Fibroblast of peridontal ligament (primary cell): Measurements from ENCODE around the gene SYF2.
"Not testable (repeated sequence)": the region's sequence is repeated elsewhere in the genome, so short reads cannot be mapped to it uniquely, and the experiment has no call there.

ENCODE experiments used
- DNase-seq: peaks from one replicate; pipeline ENCODE4 v3.0.0-alpha.2; 2010; ENCODE audit errors: extremely low read depth

The SYF2 gene

DNA sequence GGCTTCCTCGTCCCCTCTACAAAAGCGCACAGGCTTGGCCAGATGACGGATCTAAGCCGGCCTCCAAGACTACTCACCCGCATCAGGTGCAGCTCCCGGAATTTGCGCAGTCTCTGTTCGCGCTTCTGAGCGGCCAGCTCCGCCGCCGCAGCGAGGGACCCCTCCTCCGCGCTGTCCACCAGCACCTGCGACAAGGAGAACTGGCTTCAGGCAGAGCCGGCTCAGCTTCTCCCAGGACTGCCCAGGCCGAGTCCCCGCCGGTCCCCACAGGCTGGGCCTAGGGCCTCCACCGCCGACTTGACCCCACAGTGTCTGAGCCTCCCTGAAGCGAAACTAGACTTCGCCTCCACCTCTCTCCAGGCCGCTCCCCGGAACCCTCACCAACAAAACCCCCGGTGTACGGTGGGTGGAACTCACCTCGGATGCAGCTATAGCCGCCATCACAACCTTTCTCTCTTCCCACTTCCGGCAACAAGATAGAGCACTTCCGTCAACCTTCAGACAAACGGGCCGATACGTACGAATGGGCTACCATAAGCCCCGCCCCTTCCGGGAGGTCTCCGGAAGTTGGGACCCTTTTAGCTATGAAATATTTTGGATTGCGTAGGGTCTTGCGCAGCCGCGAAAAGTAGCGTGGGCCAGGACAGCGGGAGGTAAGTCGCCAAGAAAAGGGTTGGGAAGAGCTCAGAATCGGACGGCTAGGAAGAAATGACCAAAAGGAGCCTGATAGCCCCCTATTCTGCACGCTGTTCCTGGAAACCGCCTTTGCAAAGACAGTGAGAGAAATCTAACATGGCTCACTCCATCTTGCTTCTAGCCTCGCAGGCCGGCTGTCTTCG lies at the start of gene SYF2:
Gene SYF2 (minus strand): TSS at position 476 of the 839 bp plus-strand sequence. CDS start 35 bp downstream, at position 441.
- DNase-seq = peak; percentile 94

DNA sequence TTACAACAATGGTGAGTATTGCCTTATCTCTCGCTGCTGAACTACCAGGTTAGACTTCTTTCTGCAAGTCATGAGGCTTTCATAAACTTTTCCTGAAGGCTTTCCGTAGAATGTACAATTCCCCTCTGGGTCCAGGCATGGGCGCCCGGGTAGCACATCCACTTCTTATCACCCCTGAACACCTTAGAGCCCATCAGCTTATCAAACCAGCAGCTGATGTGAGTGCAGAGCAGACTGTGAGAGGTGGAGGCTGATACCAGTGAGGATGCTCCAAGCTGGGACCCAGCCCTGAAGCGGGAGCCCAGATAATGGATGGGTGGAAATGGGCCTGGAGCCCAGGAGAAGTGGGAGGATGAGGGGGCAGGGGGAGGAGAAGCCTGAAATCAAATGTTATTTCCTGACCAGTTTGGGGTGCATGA lies 47.4 kb upstream of the SYF2 start:
- DNase-seq = not testable (repeated sequence)

DNA sequence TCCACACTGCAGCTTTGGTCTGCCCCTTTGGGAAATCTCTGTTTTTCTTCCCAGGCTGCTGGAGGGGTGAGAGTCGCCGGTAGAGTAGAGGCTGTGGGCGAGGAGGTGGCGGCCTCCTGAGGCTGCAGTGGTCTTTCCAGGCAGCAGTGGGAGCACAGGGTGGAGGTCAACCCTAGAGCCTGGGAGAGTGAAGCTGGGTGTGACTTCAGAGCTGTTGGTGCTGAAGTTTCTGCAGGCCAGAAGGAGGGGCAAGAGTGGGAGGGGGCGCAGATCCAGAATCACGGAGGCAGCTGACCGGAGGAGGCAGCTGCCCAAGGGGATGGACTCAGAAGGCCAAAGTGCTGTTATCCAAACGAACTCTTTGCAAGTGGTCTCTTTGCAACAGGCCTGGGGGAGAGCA lies 46.5 kb upstream of the SYF2 start:
- DNase-seq = not testable (repeated sequence)

DNA sequence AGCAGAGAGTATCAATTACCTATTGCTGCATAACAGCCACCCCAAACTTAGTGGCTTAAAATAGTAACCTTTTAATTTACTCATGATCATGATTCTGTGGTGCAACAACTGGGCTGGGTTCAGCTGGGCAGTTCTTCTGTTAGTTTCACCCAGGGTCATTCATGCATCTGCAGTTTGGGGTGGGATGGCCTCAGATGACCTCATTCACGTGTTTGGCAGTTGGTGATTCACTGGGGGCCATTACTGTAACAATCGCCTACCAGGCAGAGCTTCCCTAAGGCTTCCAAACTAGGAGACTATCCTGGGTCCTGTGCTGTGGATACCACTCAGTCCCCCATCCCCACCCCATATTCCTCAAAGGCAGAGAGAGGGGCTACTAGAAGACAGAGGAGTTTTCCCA lies 46.1 kb upstream of the SYF2 start:
- not testable (repeated sequence) for DNase-seq

DNA sequence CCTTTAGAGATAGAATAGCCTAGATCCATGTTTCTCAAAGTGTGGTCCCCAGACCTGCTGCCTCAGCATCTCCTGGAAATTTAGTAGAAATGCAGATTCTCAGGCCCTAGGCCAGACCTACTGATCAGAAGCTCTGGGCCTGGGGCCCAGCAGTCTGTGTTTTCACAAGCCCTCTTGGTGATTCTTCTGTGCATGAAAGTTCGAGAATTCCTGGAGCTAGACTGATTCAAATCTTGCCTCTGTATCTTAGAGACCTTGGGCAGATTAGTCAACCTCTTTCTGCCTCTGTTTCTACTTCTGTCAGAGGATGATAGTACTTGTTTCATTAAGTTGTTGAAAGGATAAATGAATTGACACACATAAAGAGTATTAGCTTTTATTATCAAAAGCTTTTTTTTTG lies 45.0 kb upstream of the SYF2 start:
- not testable (repeated sequence) for DNase-seq

DNA sequence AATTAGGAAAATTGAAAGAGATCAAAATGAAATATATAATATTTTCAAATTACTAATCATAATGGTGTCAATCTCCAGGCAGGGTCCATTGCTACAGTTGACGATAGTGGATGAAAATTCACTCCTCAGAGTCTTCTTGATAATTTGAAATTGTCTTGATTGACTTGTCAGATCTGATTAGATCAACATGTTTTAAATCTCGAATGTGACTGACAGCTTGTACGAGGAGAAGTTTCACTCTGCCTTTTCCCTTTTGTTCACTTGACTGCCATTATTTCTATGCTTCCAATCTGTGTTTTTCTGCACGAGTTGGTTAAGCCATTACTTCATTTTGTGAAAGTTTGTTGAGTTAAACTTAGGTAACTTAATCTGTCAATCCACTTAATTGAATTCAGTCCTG lies 43.3 kb upstream of the SYF2 start:
- DNase-seq = not testable (repeated sequence)

DNA sequence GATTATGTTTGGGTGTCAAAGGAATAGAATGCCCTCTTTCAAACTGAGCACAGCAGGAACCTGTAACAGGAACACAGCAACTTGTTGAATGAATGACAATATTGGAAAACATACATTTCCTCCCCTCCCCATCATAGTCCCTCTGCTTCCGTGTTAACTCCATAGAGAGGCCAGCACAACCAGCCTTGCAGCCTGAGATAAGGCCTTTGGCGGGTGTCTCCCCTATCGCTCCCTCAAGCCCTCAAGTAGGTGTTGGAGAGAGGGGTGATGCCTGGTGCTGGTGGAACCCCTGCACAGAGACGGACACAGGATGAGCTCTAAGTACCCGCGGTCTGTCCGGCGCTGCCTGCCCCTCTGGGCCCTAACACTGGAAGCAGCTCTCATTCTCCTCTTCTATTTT lies 39.9 kb upstream of the SYF2 start, which contains the start of gene RHD:
Gene RHD (plus strand): TSS at position 272 of the 400 bp plus-strand sequence. CDS start 39 bp downstream, at position 311.
- DNase-seq = not testable (repeated sequence)

DNA sequence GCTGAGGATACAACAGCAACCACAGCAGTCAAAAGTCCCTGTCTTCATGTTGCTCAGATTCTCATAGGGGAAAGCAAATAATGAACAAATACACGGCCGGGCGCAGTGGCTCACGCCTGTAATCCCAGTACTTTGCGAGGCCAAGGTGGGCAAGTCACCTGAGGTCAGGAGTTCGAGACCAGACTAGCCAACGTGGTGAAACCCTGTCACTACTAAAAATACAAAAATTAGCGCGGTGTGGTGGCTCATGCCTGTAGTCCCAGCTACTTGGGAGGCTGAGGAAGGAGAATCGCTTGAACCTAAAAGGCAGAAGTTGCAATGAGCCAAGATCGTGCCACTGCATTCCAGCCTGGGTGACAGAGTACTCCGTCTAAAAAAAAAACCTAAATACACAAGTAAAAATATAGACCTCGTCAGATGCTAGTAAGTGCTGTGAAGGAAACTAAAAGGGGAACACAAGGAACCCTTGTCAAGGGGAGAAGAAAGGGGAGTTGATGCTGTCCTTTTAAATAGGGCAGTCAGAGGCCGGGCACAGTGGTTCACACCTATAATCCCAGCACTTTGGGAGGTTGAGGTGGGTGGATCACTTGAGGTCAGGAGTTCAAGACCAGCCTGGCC lies 36.0 kb upstream of the SYF2 start:
- not testable (repeated sequence) for DNase-seq

DNA sequence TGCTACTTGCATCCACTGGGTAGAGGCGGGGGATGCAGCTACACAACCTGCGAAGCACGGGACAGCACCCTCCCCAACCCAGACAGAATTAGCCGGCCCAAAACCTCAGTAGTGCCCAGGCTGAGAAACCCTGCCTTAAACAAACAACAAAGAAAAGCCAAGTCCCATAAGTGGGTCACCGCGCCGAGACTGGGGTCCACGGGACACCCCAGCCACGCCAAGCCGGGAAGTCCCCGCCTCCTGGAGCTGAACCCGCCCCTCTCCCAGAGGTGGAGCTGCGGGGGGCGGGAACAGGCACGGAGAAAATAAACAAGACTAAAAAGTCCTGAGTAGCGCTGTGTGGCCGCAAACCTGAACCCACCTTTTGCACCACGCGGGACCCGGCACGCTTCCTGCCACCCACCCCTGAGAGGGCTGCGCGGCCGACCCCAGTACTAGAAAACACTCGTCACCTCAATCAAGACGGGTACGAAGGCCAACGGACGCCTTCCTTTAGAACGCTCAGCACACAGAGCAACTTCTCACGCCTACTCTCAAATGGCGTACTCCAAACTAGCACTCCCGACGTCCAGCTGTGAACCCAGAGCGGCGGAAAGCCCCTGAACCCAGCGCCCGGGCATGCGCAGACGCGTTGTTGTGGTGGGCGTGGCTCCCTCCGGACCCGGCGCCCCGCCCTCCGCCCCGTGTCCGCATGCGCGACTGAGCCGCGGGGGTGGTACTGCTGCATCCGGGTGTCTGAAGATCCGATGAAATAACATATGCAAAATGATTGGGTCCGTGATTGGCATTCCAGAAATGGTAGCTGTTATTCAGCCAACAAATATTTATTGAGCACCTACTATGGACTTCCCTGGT lies 35.2 kb upstream of the SYF2 start:
- DNase-seq = peak; percentile 65

DNA sequence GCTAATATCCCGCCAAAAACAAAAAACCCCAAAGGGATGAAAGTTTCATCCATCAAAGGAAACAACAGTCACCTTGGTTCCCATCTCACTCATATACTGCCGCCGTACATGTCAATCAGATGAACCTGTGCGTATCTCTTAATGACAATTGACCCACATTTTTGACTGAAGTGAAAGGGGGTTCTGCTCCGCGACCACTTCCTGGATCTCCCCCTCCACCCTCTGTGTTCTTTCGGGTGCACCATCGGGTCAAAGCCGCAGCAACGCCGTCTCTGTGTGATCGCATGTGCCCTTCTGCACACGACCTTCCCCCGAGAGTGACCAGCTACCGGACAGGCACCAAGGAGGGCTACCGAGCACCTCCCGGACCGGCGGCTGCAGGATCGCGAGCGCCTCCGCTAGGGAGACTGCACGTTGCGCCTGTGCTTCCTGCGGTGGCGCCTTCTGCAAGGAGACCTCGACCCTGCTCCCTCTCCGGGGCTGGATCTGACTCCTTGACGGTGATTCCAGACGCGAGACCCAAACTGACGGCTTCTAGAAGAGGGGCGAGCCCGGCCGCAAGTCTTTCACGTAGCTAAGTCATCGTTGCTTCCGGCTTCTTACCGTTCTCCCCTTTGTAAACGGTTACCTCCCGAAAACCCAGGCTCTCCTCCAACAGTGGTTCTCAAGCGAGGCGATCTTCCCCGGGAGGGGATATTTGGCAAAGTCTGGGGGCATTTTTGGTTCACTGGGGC lies 34.4 kb upstream of the SYF2 start:
- not testable (repeated sequence) for DNase-seq

DNA sequence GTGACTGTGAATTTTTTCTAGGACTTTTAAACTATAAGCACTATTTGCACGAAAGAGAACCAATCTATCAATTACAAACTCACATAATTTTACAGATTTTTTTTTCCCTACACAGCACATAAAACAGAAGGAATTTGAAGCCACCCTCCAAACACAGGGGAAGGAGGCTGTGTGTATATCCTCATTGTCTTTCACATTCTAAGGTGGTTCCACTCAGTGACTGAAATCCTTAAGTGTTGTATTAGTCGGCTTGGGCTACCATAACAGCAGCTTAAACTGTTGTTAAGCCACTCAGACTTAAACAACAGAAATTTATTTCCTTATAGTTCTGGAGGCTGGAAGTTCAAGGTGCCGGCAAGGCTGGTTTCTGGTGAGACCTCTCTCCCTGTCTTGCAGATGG lies 28.0 kb upstream of the SYF2 start:
- DNase-seq = not testable (repeated sequence)

DNA sequence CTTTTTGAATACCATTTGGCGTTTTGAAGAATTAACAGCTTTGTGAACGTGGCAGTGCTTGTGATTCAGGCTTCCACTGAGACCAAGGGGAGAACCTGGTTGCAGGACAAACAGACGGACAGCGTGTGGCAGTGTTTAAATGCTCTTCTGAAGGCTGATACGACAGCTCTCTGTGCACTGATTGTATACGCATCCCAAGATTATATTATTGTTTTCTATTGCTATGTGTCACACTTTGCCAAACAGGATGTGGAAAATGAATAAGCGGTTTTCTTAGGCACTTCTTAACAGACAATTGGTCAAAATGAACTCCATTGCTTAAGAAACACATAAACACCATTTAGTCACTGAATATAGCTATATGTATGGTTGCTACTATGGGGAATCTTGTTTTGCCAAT lies 27.5 kb upstream of the SYF2 start:
- DNase-seq = peak; percentile 44

DNA sequence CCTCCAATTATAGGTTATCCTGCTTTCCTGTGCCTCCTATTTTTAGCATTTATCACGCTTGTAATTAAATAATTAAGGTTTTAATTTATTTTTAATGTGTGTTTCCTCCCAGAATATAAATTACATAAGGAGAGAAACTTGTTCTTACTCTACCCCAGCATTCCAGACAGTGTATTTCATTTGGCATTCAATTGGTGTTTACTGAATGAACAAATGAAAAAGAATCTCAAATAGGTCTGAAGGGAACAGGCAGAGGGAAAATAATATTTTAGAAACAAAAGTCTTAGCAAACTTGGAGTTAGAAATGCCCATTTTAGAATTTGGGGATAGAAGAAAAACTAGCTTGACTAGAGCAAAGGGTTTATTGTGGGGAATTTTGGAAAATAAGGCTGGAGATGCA lies 24.9 kb upstream of the SYF2 start:
- peak; percentile 58 for DNase-seq

DNA sequence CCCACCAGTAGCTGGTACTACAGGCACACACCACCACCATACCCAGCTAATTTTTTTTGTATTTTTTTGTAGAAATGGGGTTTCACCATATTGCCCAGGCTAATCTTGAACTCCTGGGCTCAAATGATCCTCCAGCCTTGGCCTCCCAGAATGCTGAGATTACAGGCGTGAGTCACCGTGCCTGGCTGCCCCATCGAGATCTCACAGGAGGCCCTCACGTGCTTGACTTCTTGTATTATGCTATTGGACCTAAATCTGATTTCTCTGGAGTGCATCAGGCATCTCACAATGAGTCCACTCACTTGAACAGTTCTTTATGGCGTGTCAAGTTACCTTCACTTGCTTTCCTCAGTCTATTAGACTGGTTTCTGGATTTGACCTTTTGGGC lies 24.3 kb upstream of the SYF2 start:
- no peak for DNase-seq

DNA sequence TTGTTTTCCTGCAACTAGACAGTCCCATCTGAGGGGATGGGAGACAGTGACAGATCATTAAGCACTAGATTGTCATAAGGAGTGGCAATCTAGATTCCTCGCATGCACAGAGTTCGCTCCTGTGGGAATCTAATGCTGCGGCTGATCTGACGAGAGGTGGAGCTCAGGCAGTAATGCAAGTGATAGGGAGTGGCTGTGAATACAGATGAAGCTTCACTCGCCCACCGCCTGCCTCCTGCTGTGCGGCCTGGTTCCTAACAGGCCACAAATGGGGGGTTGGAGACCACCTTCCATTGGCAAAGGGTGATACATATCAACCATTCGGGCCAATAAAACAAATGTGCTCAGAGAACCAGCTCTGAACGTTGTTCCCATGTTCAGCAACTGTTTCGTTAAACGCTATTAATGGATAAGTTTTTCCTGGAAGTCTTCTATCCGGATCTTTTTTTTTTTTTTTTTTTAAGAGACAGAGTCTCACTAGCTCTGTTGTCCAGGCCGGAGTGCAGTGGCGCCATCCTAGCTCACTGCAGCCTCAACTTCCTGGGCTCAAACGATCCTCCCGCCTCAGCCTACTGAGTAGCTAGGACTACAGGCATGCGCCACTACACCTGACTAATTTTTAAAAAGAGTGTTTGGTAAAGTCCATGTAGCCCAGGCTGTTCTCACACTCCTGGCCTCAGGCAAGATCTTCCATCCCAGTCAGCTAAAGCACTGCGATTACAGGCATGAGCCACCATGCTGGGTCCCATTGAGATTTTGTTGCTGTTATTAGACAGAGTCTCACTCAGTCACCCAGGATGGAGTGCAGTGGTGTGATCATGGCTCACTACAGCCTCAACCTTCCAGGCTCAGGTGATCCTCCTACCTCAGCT lies 23.6 kb upstream of the SYF2 start:
- DNase-seq = no peak

DNA sequence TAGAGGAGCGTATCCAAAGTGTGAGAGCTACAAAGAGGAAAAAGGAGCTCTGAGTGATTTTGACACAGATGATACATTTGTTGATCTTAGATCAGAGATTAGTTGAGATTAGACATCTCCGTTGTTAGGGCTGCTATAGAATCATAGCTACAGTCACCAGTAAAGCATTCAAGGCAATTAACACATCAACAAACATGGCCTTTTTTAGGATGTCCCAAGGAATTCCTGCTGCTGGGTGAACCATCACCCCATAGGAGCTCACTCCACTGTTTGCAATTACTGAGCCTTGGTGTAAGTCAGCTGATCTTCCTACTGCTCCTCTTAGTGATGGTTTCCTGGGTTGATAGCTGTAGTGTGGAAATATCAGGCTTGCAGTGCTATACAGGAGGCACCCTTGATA lies 21.6 kb upstream of the SYF2 start:
- DNase-seq = peak; percentile 44

DNA sequence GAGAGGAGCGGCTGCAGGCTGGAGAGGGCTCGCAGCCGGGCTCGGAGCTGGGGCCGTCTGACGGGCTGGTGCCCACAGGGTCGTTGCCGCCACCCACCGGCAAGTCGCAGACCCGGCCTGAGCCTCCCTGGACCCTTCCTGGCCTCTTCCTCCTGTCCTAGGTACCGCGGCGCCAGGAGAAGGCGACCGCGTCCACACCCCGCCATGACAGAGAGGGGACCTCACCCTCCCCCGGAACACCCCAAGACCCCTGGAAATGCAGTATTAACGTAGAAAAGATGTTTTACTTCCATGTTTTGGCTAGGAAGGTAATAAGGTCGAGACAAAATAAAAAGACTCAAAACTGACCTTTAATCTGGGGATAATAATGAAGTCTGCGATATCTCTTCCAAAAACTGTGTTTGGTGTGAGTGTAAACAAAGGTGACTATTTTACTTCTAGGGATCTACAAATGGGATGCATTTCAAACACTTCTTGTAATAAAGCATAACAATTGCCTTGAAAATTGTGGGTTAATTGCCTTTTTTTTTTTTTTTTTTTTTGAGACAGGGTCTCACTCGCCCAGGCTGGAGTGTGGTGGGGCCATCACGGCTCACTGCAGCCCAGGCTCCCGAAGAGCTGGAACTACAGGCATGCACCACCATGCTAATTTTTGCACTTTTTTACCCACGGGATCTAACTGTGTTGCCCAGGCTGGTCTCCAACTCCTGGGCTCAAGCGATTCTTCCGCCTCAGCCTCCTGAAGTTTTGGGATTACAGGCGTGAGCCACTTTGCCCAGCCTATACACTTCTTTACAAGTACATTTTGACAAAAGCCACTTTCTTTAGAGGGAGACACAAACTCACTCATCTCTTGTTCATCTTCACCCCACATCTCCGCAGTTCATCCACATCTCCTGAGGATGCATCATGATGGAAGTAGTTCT lies 15.8 kb upstream of the SYF2 start:
- DNase-seq = no peak

DNA sequence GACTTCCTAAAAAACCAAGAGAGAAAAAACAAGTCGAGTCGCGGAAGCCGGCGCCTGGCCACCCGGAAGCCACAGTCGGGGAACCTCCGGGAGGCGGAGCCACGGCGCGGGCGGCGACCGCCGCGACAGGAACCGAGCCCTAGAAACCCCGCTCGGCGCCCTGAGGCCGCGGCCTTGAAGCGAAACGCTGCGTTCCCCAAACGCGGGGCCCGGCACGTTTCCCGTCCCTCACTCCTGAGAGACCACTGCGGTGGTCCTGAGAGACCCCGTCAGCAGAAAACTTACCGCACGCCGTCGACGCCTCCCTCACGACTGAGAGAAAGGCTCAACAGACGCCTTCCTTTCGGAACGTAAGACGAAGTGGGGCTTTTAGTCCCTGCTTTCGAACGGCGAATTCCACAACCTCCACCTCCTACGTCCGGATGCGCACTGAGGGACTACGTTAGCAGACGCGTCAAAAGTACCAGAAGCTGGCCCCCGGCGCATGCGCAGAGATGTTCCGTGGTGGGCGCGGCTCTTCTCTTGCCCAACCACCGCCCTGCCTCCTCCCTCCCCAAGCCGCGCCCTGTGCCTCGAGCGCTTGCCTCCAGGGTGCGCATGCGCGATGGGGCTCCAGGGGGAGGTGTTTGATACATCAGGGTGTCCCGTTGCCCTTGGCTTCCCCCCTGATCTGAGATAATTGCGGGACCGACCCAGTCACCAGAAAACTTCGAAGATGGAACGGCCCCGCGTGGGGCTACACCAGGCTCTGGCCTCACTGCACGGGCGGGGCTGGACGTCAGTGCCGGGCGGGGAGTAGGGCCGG lies 14.9 kb upstream of the SYF2 start, which contains the start of gene RSRP1:
Gene RSRP1 (minus strand): TSS at position 431 of the 805 bp plus-strand sequence. CDS start 491 bp downstream, outside the sequence.
- peak; percentile 97 for DNase-seq
